ENCODE results near the gene GSTM5.

The GSTM5 gene

GRCh38 chr1:109761227-109762038, 49.4 kb downstream of the GSTM5 start:
- DNase-seq (ENCODE audit: low read depth, low spot score): no peak
- no peak for TF ChIP-seq CTCF (IDR thresholded peaks at IDR 0.05; ENCODE audit: low read depth, low read length)
- no peak overlapping the region for H3K4me3 ChIP-seq (ENCODE audit: low read depth, low read length)
- in situ Hi-C loops (cut with HindIII; ENCODE audit: low sequenced_read_pairs): no loop called here

- no peak overlapping the region for H3K4me3 ChIP-seq (ENCODE audit: low read depth, low read length)
- TF ChIP-seq CTCF (IDR thresholded peaks at IDR 0.05; ENCODE audit: low read depth, low read length): no peak
- DNase-seq (ENCODE audit: low read depth, low spot score): no peak
- in situ Hi-C loops (cut with HindIII; ENCODE audit: low sequenced_read_pairs): no loop called here
These were observed 50.1 kb downstream of the GSTM5 start for GRCh38 chr1:109762039-109762585.

DNA sequence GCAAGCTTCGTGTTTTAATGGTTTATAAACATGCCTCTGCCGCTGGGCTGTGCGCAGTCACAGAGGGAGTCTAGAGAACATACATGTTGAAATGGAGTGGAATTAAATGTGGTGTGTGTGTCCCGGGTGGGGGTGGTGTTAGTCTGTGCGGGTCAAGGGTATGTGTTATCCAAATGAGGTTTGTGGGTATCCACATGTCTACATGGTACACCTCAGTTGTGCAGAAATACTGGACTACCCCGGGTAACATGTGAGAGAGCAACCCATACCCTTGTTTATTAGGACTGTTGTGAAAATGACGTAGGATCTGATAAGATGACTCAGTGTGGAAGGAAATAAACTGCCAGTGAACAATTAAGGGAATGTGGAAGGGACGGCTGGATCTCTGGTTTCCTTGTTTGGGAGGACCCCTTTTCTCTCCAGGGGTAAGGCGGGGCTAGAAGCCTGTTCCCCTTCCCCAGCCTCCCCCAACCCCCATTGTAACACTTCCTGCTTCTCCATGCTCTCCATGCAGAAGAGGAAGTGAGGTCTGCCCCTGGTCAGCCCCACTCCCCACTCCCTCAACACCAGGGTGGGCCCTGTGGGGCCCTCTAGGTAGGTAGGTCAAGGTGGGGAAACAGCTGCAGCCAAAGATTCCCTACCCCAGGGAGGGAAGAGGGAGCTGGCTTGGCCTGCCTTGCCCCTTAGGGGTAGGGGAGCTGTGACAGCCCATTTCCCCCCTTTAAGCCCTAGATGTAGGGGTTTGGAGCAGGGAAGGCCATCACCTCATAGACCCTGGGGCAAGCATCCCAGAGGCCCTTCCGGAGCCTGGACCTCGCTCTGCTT, 51.0 kb downstream of the GSTM5 start:
- peak; percentile 49 for DNase-seq (ENCODE audit: low read depth, low spot score)
- no peak overlapping the region for H3K4me3 ChIP-seq (ENCODE audit: low read depth, low read length)
- TF ChIP-seq CTCF (IDR thresholded peaks at IDR 0.05; ENCODE audit: low read depth, low read length): no peak
- in situ Hi-C loops (cut with HindIII; ENCODE audit: low sequenced_read_pairs): no loop called here

DNA sequence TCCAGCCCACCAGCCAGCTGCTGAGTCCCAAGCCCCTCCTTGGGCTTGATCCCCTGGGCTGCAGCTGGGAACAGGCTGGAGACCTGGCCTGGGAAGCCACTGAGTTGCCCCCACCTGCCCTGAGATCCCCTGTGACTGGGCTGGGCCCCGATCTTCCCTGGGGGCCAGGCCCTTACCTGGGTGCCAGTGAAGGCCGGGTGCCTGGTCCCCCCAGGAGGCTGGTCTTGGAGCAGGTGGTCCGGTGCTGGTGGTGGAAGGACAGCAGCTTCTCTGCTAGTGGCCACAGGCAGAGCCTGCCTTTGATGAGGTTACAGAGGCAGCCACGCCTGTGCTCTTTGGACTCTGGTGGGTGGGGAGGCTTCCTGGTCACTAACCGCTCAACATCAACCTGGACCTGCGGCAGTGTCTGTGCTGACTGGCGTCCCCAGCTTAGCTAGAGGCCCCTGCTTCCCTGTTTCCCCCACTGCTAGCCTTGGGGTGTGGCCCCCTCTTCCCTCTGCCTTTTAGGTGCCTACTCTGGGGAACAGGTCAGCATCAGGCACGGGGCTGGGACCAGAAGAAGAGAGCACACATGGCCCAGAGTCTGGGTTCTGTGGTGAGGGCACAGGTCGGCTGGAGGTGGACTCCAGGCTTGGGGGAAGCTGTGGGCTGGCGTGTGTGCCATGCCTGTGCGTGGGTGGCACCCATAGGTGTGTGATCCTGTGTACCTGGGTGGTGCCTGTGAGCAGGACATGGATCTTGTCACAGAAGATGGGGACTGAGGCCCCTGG, 51.8 kb downstream of the GSTM5 start, which contains the start of gene EPS8L3:
Gene EPS8L3, minus strand, starts transcription at position 278 of the 770 bp plus-strand sequence. CDS start 2,174 bp downstream, outside the sequence.
- H3K4me3 ChIP-seq (ENCODE audit: low read depth, low read length): no peak within 1 kb of the TSS
- no peak for DNase-seq (ENCODE audit: low read depth, low spot score)
- TF ChIP-seq CTCF (IDR thresholded peaks at IDR 0.05; ENCODE audit: low read depth, low read length): no peak
- in situ Hi-C loops (cut with HindIII; ENCODE audit: low sequenced_read_pairs): no loop called here

- H3K4me3 ChIP-seq (ENCODE audit: low read depth, low read length): no peak overlapping the region
- DNase-seq (ENCODE audit: low read depth, low spot score): no peak
- no peak for TF ChIP-seq CTCF (IDR thresholded peaks at IDR 0.05; ENCODE audit: low read depth, low read length)
- in situ Hi-C loops (cut with HindIII; ENCODE audit: low sequenced_read_pairs): no loop called here
These were observed 52.8 kb downstream of the GSTM5 start for GRCh38 chr1:109764561-109765482.

Data from astrocyte of the spinal cord (primary cell).